ENCODE measurements around the gene RNPEP. TPM values are rescaled to one million over a fixed set of nuclear protein-coding genes. Genes with fewer than 3 reads are reported as not detected.

RNPEP gene
- total RNA-seq, 1 donor from 2014 or later = 42.1 TPM

DNA sequence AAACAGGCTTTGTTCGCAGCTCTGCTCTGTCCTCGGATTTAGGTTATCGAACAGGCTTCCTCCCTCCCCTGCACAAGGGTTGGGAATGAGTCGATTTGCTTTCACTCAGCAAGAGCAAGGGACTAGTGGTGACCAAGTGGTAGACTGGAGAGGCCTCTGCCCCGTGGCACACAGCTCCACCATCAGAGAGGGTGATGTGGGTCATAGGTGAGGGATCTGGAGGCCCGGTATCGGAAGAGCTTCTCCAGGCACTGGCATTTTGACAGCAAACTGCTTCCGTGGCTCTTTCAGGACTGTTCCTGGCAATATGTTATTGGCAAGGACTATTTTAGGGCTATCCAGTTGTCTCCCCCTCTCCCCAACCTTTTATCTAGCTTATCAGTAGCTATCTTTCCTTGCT, 24.9 kb downstream of the RNPEP start:
- H3K4me3 Mint-ChIP-seq (ENCODE audit: unreplicated experiment) = no peak overlapping the region
- no peaks in the 10 kb centered on the region for H3K9me3 Mint-ChIP-seq (ENCODE audit: low read depth)
- TF ChIP-seq, protein P1, sequence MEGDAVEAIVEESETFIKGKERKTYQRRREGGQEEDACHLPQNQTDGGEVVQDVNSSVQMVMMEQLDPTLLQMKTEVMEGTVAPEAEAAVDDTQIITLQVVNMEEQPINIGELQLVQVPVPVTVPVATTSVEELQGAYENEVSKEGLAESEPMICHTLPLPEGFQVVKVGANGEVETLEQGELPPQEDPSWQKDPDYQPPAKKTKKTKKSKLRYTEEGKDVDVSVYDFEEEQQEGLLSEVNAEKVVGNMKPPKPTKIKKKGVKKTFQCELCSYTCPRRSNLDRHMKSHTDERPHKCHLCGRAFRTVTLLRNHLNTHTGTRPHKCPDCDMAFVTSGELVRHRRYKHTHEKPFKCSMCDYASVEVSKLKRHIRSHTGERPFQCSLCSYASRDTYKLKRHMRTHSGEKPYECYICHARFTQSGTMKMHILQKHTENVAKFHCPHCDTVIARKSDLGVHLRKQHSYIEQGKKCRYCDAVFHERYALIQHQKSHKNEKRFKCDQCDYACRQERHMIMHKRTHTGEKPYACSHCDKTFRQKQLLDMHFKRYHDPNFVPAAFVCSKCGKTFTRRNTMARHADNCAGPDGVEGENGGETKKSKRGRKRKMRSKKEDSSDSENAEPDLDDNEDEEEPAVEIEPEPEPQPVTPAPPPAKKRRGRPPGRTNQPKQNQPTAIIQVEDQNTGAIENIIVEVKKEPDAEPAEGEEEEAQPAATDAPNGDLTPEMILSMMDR (IDR thresholded peaks at IDR 0.05) = no peak
- H3K4me1 Mint-ChIP-seq (ENCODE audit: low read depth) = peaks cover 23% of the 10 kb centered on the region
- no peak overlapping the region for H3K27ac Mint-ChIP-seq (ENCODE audit: unreplicated experiment)
- peaks cover 2% of the 10 kb centered on the region for H3K27me3 Mint-ChIP-seq (ENCODE audit: low read depth)
- H3K36me3 Mint-ChIP-seq (ENCODE audit: low read depth) = peaks cover 17% of the 10 kb centered on the region
- no peak for DNase-seq (ENCODE audit: low spot score)

DNA sequence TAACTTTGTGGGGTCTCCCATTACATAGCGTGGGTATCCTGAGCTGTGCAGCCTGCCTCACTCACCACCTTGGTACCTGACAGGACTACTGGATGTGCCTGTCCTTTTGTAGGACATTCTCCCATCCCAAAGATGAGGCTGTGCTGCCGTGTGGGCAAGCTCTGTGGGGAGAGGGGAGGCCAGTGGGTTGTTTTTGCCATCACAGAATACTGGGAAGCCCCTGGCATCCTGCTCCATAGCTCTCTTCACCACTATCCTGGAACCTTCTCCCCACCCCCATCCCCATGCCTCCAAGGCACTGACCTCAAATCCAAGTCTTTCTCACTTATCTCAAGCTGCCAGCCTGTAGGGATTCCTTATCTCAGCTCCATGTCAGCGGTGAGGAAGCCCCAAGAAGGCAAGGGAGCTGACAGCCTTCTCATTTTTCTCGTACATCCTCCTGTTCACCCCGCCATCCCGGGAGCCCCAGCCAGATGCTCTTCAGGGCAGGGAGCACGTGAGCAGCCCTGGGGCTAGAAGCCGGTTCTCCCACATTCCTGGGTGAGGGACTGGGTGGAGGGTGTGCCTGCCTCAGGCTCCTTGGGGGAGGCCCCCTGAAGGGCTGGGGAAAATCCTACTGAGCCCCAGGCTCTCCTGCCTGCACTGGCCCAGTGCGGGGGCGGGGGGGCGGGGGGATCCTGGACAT, 25.5 kb downstream of the RNPEP start:
- H3K4me3 Mint-ChIP-seq (ENCODE audit: unreplicated experiment) = no peak overlapping the region
- DNase-seq (ENCODE audit: low spot score) = no peak
- H3K36me3 Mint-ChIP-seq (ENCODE audit: low read depth) = peaks cover 14% of the 10 kb centered on the region
- peaks cover 2% of the 10 kb centered on the region for H3K27me3 Mint-ChIP-seq (ENCODE audit: low read depth)
- no peak overlapping the region for H3K27ac Mint-ChIP-seq (ENCODE audit: unreplicated experiment)
- H3K4me1 Mint-ChIP-seq (ENCODE audit: low read depth) = peaks cover 23% of the 10 kb centered on the region
- H3K9me3 Mint-ChIP-seq (ENCODE audit: low read depth) = no peaks in the 10 kb centered on the region
- TF ChIP-seq, protein P1 (IDR thresholded peaks at IDR 0.05) = no peak

DNA sequence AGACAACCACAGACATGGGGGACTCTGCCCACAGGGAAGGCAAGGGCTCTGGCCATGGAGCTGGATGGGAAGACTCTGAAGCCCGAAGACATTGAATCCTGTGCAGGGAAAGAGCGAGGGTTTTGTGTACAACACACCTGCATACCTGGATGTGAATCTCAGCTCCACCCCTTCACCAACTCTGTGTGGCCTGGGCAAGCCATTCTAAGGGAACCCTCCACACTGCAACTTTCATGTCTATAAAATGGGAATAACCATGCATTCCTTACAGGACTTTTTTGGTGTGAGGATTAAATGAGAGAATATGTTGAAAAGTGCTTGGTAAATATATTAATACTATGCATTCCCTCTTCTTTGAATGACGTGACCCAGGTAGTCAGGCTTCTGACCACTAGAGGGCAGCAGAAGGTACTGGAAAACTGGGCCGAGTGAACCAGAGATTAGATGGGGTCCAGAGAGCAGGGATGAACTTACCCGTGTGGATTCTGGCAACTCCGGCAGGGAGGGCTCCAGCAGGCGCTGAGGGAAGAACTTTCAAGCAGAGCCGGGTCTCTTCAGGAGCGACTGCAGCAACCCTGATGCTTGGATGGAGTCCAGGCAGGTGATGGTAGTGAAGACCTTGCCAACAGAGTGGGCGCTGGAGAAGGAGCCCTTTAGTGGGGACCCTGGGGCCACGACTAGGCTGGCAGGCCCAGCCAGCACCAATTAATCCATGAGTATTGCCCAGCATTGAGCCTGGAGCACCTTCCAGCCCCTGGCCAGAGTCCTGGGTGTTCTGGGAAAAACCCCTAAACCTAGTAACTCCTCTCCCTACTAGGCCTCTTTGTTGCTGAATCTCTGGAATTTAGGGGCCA, 27.1 kb downstream of the RNPEP start:
- Mint-ChIP-seq H3K27me3 (ENCODE audit: low read depth) (peaks cover 2% of the 10 kb centered on the region), H3K4me1 (ENCODE audit: low read depth) (peaks cover 23% of the 10 kb centered on the region), H3K36me3 (ENCODE audit: low read depth) (peaks cover 5% of the 10 kb centered on the region), H3K9me3 (ENCODE audit: low read depth) (no peaks in the 10 kb centered on the region), H3K27ac (ENCODE audit: unreplicated experiment) (no peak overlapping the region), H3K4me3 (ENCODE audit: unreplicated experiment) (no peak overlapping the region)
- no peak for DNase-seq (ENCODE audit: low spot score)
- TF ChIP-seq, protein P1 (IDR thresholded peaks at IDR 0.05) = peak; percentile 95

DNA sequence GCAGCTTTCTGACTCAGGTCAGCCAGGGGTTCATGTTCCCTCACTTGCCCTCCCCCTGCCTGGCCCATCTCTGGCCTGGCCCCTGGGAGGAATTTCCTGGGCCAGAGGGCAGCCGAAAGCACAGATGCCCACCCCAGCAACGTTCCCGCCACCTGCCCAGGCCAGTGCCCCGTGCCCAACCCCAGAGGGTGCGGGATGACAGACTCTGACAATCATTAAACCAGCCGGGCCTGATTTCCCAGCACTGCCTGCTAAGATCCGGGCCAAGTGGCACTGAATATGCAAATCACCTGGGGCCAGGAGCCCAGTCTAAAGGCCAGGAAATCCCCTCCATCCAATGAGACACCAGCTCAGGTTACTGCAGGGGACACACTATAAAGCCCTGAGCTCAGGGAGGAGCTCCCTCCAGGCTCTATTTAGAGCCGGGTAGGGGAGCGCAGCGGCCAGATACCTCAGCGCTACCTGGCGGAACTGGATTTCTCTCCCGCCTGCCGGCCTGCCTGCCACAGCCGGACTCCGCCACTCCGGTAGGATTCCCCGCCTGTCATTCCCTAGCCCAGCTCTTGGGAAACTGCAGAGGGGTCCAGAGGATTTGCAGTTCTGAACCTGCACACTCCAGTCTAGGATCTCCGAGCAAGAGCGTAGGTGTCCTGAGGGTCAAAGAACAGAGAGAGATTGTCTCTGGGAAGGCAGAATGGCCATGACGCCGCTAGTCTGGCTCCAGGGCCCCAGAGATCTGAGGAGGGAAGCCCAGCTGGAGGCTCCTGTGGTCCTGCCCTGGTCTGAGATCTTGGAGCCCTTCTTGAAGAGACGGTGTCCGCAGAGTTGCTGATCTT, 27.9 kb downstream of the RNPEP start, which contains the start of gene ELF3:
TSS of gene ELF3 (plus strand) at position 408 of the 836 bp plus-strand sequence. CDS start 550 bp downstream, outside the sequence.
- Mint-ChIP-seq H3K36me3 (ENCODE audit: low read depth) (peaks cover under 1% of the 10 kb centered on the region), H3K4me3 (ENCODE audit: unreplicated experiment) (no peak within 1 kb of the TSS), H3K27me3 (ENCODE audit: low read depth) (peaks cover 2% of the 10 kb centered on the region), H3K27ac (ENCODE audit: unreplicated experiment) (peak within 1 kb of the TSS; percentile 12), H3K9me3 (ENCODE audit: low read depth) (no peaks in the 10 kb centered on the region), H3K4me1 (ENCODE audit: low read depth) (peaks cover 20% of the 10 kb centered on the region)
- no peak for DNase-seq (ENCODE audit: low spot score)
- TF ChIP-seq, protein P1 (IDR thresholded peaks at IDR 0.05) = no peak

DNA sequence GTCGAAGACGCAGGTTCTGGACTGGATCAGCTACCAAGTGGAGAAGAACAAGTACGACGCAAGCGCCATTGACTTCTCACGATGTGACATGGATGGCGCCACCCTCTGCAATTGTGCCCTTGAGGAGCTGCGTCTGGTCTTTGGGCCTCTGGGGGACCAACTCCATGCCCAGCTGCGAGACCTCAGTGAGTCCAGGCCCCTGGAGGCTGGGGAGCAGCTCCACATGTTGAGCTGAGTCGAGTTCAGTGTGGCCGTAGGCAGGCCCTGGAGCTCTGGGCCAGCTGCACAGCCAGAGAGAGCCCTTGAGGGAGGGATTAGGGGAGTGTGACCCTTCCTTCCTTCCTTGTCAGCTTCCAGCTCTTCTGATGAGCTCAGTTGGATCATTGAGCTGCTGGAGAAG, 29.5 kb downstream of the RNPEP start:
- TF ChIP-seq, protein P1 (IDR thresholded peaks at IDR 0.05) = no peak
- H3K27me3 Mint-ChIP-seq (ENCODE audit: low read depth) = peaks cover 2% of the 10 kb centered on the region
- H3K4me1 Mint-ChIP-seq (ENCODE audit: low read depth) = peaks cover 15% of the 10 kb centered on the region
- no peaks in the 10 kb centered on the region for H3K9me3 Mint-ChIP-seq (ENCODE audit: low read depth)
- H3K4me3 Mint-ChIP-seq (ENCODE audit: unreplicated experiment) = no peak overlapping the region
- H3K36me3 Mint-ChIP-seq (ENCODE audit: low read depth) = no peaks in the 10 kb centered on the region
- no peak overlapping the region for H3K27ac Mint-ChIP-seq (ENCODE audit: unreplicated experiment)
- no peak for DNase-seq (ENCODE audit: low spot score)

All from chondrocyte (in vitro differentiated cells).